HepG2 (cell line): Measurements from ENCODE around the gene ZNF19. TPM values are rescaled to one million over a fixed set of nuclear protein-coding genes. Genes with fewer than 3 reads are reported as not detected.

Experiments used
- ADNP ChIP-seq: sonication (generic); formaldehyde crosslinking; IDR thresholded peaks from 2 replicates; pipeline ENCODE4 v1.4.0; 2020; ENCODE audit warnings: missing genetic modification reagents
- ETV6 ChIP-seq: sonication (generic); formaldehyde crosslinking; conservative IDR thresholded peaks from 2 replicates; pipeline ENCODE4 v1.4.0; 2020; ENCODE audit warnings: missing genetic modification reagents
- KLF12 ChIP-seq: sonication (generic); formaldehyde crosslinking; IDR thresholded peaks from 2 replicates; pipeline ENCODE4 v1.4.0; 2020; ENCODE audit warnings: missing genetic modification reagents, borderline replicate concordance
- KMT2A ChIP-seq: sonication (generic); formaldehyde crosslinking; IDR thresholded peaks from 2 replicates; pipeline ENCODE4 v1.4.0; 2020; ENCODE audit warnings: missing genetic modification reagents
- NFKBIZ ChIP-seq: IDR thresholded peaks from 2 replicates; pipeline ENCODE4 v1.6.1; 2018; ENCODE audit warnings: missing genetic modification reagents, missing compliant biosample characterization
- NR2F1 ChIP-seq, 2 experiments: fragments of 450-650 bp in 1 of 2; formaldehyde crosslinking in 1 of 2; IDR thresholded peaks; 2 replicates each; pipeline versions ENCODE4 v1.5.0 to v1.6.1; 2016 to 2020; ENCODE audit warnings: mild to moderate bottlenecking in 1 of 2, missing compliant biosample characterization in 1 of 2, missing genetic modification reagents in 1 of 2, moderate library complexity in 1 of 2
- RFX3 ChIP-seq: IDR thresholded peaks from 2 replicates; pipeline ENCODE4 v1.6.1; 2016; ENCODE audit warnings: missing biosample characterization, missing genetic modification reagents
- RXRB ChIP-seq: IDR thresholded peaks from 2 replicates; pipeline ENCODE4 v1.6.1; 2016; ENCODE audit warnings: borderline replicate concordance, missing genetic modification reagents, missing compliant biosample characterization
- SP1 ChIP-seq, 2 experiments: fragments of 450-650 bp in 1 of 2; sonication (generic) in 1 of 2; formaldehyde crosslinking in 1 of 2; IDR thresholded peaks; 2 replicates each; pipeline versions ENCODE4 v1.4.0 to v1.6.1; 2016 to 2020; ENCODE audit warnings: missing genetic modification reagents in 1 of 2
- TBP ChIP-seq: sonication (generic); formaldehyde crosslinking; IDR thresholded peaks from 2 replicates; pipeline ENCODE4 v1.5.0; 2020; ENCODE audit warnings: missing genetic modification reagents
- UBTF ChIP-seq: sonication (generic); formaldehyde crosslinking; IDR thresholded peaks from 2 replicates; pipeline ENCODE4 v1.4.0; 2020; ENCODE audit warnings: mild to moderate bottlenecking, missing genetic modification reagents
- YY1 ChIP-seq: IDR thresholded peaks from 2 replicates; pipeline ENCODE4 v1.6.1; 2011; ENCODE audit warnings: low read length, low read depth, moderate library complexity, mild to moderate bottlenecking; ENCODE audit not compliant: insufficient read depth, insufficient replicate concordance
- ZBTB38 ChIP-seq: sonication (generic); formaldehyde crosslinking; IDR thresholded peaks from 2 replicates; pipeline ENCODE4 v1.5.1; 2020; ENCODE audit warnings: mild to moderate bottlenecking, missing genetic modification reagents
- ZBTB8A ChIP-seq: sonication (generic); formaldehyde crosslinking; IDR thresholded peaks from 2 replicates; pipeline ENCODE4 v1.4.0; 2020; ENCODE audit warnings: mild to moderate bottlenecking, low read depth, missing genetic modification reagents, borderline replicate concordance
- ZFY ChIP-seq: sonication (generic); formaldehyde crosslinking; IDR thresholded peaks from 2 replicates; pipeline ENCODE4 v1.4.0; 2020; ENCODE audit warnings: missing genetic modification reagents
- ZHX1 ChIP-seq: sonication (generic); formaldehyde crosslinking; IDR thresholded peaks from 2 replicates; pipeline ENCODE4 v1.8.1; 2022; ENCODE audit warnings: low read depth, mild to moderate bottlenecking, missing genetic modification reagents
- ZNF263 ChIP-seq: sonication (generic); formaldehyde crosslinking; IDR thresholded peaks from 2 replicates; pipeline ENCODE4 v1.4.0; 2020; ENCODE audit warnings: missing genetic modification reagents
- ZNF329 ChIP-seq: sonication (generic); formaldehyde crosslinking; IDR thresholded peaks from 2 replicates; pipeline ENCODE4 v1.9.0; 2021; ENCODE audit warnings: low read depth, mild to moderate bottlenecking, missing genetic modification reagents
- ZNF776 ChIP-seq: sonication (generic); formaldehyde crosslinking; IDR thresholded peaks from 2 replicates; pipeline ENCODE4 v1.4.0; 2020; ENCODE audit warnings: mild to moderate bottlenecking, missing genetic modification reagents
- polyA plus RNA-seq, 8 experiments: library from polyadenylated mRNA; depleted of rRNA in 3 of 8; stranded (reverse) in 7 of 8; unstranded in 1 of 8; fragments of >200 nt; fragmentation: Illumina TruSeq in 4 of 8; extraction: Trizol in 4 of 8; gene quantifications; 2 replicates each; pipeline versions ENCODE4 v1.2.1 to v1.2.3, GENCODE V29; 2011 to 2016; ENCODE audit warnings: low read depth in 4 of 8, missing spikeins in 1 of 8, mixed read lengths in 1 of 8; ENCODE audit not compliant: insufficient read depth in 1 of 8
- total RNA-seq, 5 experiments: library from RNA; depleted of rRNA; stranded (reverse); fragments of >200 nt; fragmentation: Illumina TruSeq; extraction: Trizol; gene quantifications; 2 replicates each; pipeline ENCODE4 v1.2.3, GENCODE V29; 2016; ENCODE audit warnings: low read depth in 1 of 5
- TF ChIP-seq, protein P1 (sequence below): sonication (generic); formaldehyde crosslinking; IDR thresholded peaks from 2 replicates; pipeline ENCODE4 v1.4.0; 2020; ENCODE audit warnings: missing genetic modification reagents, low read depth, mild to moderate bottlenecking, borderline replicate concordance
- TF ChIP-seq, protein P2 (sequence below): sonication (generic); formaldehyde crosslinking; IDR thresholded peaks from 2 replicates; pipeline ENCODE4 v1.4.0; 2020; ENCODE audit warnings: missing genetic modification reagents

The ZNF19 gene
- total and polyA plus RNA-seq, 2 of the 13 experiments (the other 11 are each of a cell fraction or from before 2014, with no cell fraction given), result 3.2 to 5.8 TPM

- TF ChIP-seq ADNP (CRISPR knock-in tag) (no peak), ZNF329 (CRISPR knock-in tag) (0 out of 2 replicates have a peak, but pooled peaks have one; percentile 71), TBP (CRISPR knock-in tag) (0 out of 2 replicates have a peak, but pooled peaks have one; percentile 92), RXRB (CRISPR knock-in tag) (peak; percentile 63), ZBTB8A (CRISPR knock-in tag) (no peak), ZNF263 (CRISPR knock-in tag) (peak; percentile 32; the same call in 1 of the 2 replicates), ETV6 (CRISPR knock-in tag) (peak; percentile 83), ZBTB38 (CRISPR knock-in tag) (peak; percentile 93), KLF12 (CRISPR knock-in tag) (peak; percentile 94; the same call in 1 of the 2 replicates), ZFY (CRISPR knock-in tag) (peak; percentile 94), RFX3 (CRISPR knock-in tag) (no peak), NR2F1 (CRISPR knock-in tag; IDR thresholded peaks at IDR 0.05) (peak in 1 of 2 experiments; percentile 46; a peak in 1 of 4 replicates), ZNF776 (CRISPR knock-in tag) (peak; percentile 87; the same call in 1 of the 2 replicates), UBTF (peak; percentile 97), SP1 (IDR thresholded peaks at IDR 0.05) (no peak), SP1 (CRISPR knock-in tag; IDR thresholded peaks at IDR 0.05) (peak; percentile 49; the same call in 1 of the 2 replicates), KMT2A (CRISPR knock-in tag) (peak; percentile 99), NFKBIZ (CRISPR knock-in tag) (peak; percentile 96), YY1 (peak; percentile 81), ZHX1 (CRISPR knock-in tag) (peak; percentile 93)
- TF ChIP-seq, protein P1, sequence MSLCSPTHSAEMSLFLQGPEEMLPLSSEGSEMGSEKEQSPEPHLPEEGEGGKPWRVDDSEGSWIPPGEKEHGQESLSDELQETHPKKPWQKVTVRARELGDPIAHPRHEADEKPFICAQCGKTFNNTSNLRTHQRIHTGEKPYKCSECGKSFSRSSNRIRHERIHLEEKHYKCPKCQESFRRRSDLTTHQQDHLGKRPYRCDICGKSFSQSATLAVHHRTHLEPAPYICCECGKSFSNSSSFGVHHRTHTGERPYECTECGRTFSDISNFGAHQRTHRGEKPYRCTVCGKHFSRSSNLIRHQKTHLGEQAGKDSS (CRISPR knock-in tag), result peak; percentile 76
- TF ChIP-seq, protein P2, sequence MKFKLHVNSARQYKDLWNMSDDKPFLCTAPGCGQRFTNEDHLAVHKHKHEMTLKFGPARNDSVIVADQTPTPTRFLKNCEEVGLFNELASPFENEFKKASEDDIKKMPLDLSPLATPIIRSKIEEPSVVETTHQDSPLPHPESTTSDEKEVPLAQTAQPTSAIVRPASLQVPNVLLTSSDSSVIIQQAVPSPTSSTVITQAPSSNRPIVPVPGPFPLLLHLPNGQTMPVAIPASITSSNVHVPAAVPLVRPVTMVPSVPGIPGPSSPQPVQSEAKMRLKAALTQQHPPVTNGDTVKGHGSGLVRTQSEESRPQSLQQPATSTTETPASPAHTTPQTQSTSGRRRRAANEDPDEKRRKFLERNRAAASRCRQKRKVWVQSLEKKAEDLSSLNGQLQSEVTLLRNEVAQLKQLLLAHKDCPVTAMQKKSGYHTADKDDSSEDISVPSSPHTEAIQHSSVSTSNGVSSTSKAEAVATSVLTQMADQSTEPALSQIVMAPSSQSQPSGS (CRISPR knock-in tag), result peak; percentile 90
Measured at GRCh38 chr16:71461686-71462648, 27.2 kb downstream of the ZNF19 start, which contains the start of gene ZNF23 (continued).
